Smooth muscle cell (in vitro differentiated cells): ENCODE results near the gene NSUN7. TPM values are rescaled to one million over a fixed set of nuclear protein-coding genes. Genes with fewer than 3 reads are reported as not detected.

Experiments used
- DNase-seq: peaks from one replicate; lab custom pipeline; 2025; ENCODE audit not compliant: unreplicated experiment; lab: John Stamatoyannopoulos, UW
- H2AFZ ChIP-seq: fragments of 200-600 bp; sonication (generic); 2 replicates; pipeline ENCODE4 v1.6.0; 2016; ENCODE audit warnings: antibody characterized with exemption, low read depth, mild to moderate bottlenecking
- H3F3A ChIP-seq: fragments of 200-600 bp; sonication (generic); 2 replicates; pipeline ENCODE4 v1.6.0; 2017; ENCODE audit warnings: antibody characterized with exemption, low read depth
- H3K27ac ChIP-seq: fragments of 200-600 bp; sonication (generic); 2 replicates; pipeline ENCODE4 v1.5.1; 2016; ENCODE audit warnings: low read depth, mild to moderate bottlenecking
- H3K27me3 ChIP-seq: fragments of 200-600 bp; sonication (generic); 2 replicates; pipeline ENCODE4 v1.6.1; 2016; ENCODE audit warnings: low read depth, mild to moderate bottlenecking
- H3K36me3 ChIP-seq: fragments of 200-600 bp; sonication (generic); 2 replicates; pipeline ENCODE4 v1.5.1; 2016; ENCODE audit warnings: low read depth
- H3K4me1 ChIP-seq: fragments of 200-600 bp; sonication (generic); 2 replicates; pipeline ENCODE4 v1.5.1; 2016; ENCODE audit warnings: low read depth
- H3K4me2 ChIP-seq: fragments of 200-600 bp; sonication (generic); 2 replicates; pipeline ENCODE4 v1.6.0; 2016; ENCODE audit warnings: mild to moderate bottlenecking
- H3K4me3 ChIP-seq: fragments of 200-600 bp; sonication (generic); 2 replicates; pipeline ENCODE4 v1.5.1; 2016; ENCODE audit warnings: mild to moderate bottlenecking
- H3K79me2 ChIP-seq: fragments of 200-600 bp; sonication (generic); 2 replicates; pipeline ENCODE4 v1.6.0; 2016; ENCODE audit warnings: low read depth, mild to moderate bottlenecking
- H3K9ac ChIP-seq: fragments of 200-600 bp; sonication (generic); 2 replicates; pipeline ENCODE4 v1.6.0; 2016; ENCODE audit warnings: low read depth
- H3K9me3 ChIP-seq: fragments of 200-600 bp; sonication (generic); replicated peaks from 2 replicates; pipeline ENCODE4 v1.5.1; 2016; ENCODE audit warnings: low read depth
- H4K20me1 ChIP-seq: fragments of 200-600 bp; sonication (generic); 2 replicates; pipeline ENCODE4 v1.6.0; 2016; ENCODE audit warnings: low read depth
- CTCF ChIP-seq: fragments of 200-600 bp; sonication (generic); IDR thresholded peaks from 2 replicates; pipeline ENCODE4 v1.5.1; 2017; ENCODE audit warnings: borderline replicate concordance, mild to moderate bottlenecking, antibody characterized with exemption; ENCODE audit not compliant: insufficient read depth, poor library complexity, severe bottlenecking
- WGBS: methylation state at CpG from one replicate; pipeline ENCODE4 v1.1.7; 2016; ENCODE audit warnings: low lambda C conversion rate; 5-methylcytosine and 5-hydroxymethylcytosine counted together
- polyA plus RNA-seq: library from polyadenylated mRNA; unstranded; fragments of >200 nt; fragmentation: Nextera tagmentation; extraction: Ambion mirVana; gene quantifications from 2 replicates; pipeline ENCODE4 v1.2.1, GENCODE V29; 2016
- total RNA-seq: library from RNA; depleted of rRNA; stranded (reverse); fragments of >200 nt; gene quantifications from 2 replicates; pipeline ENCODE4 v1.2.3, GENCODE V29; 2014

NSUN7 gene
- total and polyA plus RNA-seq, 2 experiments from 2014 or later = 1.8 to 2.5 TPM

GRCh38 chr4:40739347-40739746 is 10.4 kb upstream of the NSUN7 start:
- no peaks in the 10 kb centered on the region for H4K20me1 ChIP-seq
- H3K27me3 ChIP-seq = no peaks in the 10 kb centered on the region
- no peak overlapping the region for H3K4me3 ChIP-seq
- no peak for DNase-seq
- no peak for TF ChIP-seq CTCF
- no peak overlapping the region for H3K27ac ChIP-seq
- no peaks in the 10 kb centered on the region for H3K9me3 ChIP-seq
- no peak overlapping the region for H2AFZ ChIP-seq
- no peak overlapping the region for H3K9ac ChIP-seq
- H3K36me3 ChIP-seq = no peaks in the 10 kb centered on the region
- no peak overlapping the region for H3K4me2 ChIP-seq
- H3K79me2 ChIP-seq = no peaks in the 10 kb centered on the region
- no peaks in the 10 kb centered on the region for H3F3A ChIP-seq
- no peaks in the 10 kb centered on the region for H3K4me1 ChIP-seq

DNA sequence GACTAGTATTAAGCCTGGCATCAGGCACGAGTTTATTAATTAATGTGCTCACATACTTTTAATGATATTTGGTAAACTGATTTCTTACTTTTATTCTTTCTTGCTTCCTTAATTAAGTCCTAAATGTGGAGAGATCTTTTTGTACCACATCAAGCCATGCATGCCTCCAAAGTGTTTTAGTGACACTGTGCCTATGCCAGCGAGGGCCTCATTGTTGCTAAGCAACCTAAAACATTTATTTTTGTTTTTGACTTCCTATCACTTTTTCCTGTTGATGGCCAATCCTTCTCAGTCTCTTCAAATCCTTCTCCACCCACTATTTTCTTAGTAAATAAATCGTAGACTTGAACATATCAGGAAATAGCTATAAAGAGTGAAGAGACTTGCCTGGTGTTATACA is 5.5 kb upstream of the NSUN7 start:
- Histone ChIP-seq H3K9me3 (no peaks in the 10 kb centered on the region), H3K36me3 (no peaks in the 10 kb centered on the region), H3K4me2 (no peak overlapping the region), H3K79me2 (no peaks in the 10 kb centered on the region), H4K20me1 (no peaks in the 10 kb centered on the region), H3F3A (no peaks in the 10 kb centered on the region), H3K4me1 (no peaks in the 10 kb centered on the region), H3K9ac (no peak overlapping the region), H2AFZ (no peak overlapping the region), H3K4me3 (no peak overlapping the region), H3K27ac (no peak overlapping the region), H3K27me3 (no peaks in the 10 kb centered on the region)
- DNase-seq = no peak
- no peak for TF ChIP-seq CTCF
- WGBS = 79% methylated on average over 3 of the region's 3 CpGs

- Histone ChIP-seq H3K27me3 (no peaks in the 10 kb centered on the region), H3K79me2 (no peaks in the 10 kb centered on the region), H3K9me3 (no peaks in the 10 kb centered on the region), H2AFZ (no peak overlapping the region), H3K4me3 (no peak overlapping the region), H3K9ac (no peak overlapping the region), H3K27ac (no peak overlapping the region), H3K4me2 (no peak overlapping the region), H4K20me1 (no peaks in the 10 kb centered on the region), H3K36me3 (no peaks in the 10 kb centered on the region), H3K4me1 (no peaks in the 10 kb centered on the region), H3F3A (no peaks in the 10 kb centered on the region)
- TF ChIP-seq CTCF = no peak
- 89% methylated on average over 6 of the region's 6 CpGs for WGBS
- no peak for DNase-seq
Measured at GRCh38 chr4:40745285-40745984, 4.3 kb upstream of the NSUN7 start.

DNA sequence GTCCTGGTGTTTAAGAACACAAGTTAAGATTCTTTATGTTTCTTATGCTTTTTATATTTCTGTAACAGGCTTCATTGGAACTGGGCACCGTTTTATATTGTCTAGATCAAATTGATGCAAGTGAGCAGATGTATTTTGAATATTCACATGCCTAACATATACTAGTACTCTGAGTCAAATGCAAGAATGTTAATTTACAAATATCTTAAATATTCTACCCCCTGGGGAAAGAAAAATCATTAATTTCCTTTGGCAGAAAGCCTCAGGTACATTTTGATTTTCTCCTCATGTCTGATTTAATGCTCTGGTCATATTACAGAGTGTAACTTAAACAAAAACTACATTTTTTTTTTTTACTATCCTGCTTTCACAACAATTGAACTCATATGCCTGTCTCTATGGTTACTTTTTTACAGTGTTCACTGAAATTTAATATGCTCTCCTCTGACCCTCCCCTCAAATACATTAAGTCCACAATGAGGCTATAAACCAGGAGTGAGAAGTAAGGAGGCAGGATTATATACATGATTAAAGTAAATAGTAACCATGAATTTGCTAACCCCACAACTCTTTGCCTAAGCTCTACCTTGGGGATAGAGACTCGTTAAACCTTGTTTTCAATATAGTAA is 2.4 kb upstream of the NSUN7 start:
- H3F3A ChIP-seq = no peaks in the 10 kb centered on the region
- TF ChIP-seq CTCF = no peak
- no peak overlapping the region for H3K9ac ChIP-seq
- H3K27me3 ChIP-seq = no peaks in the 10 kb centered on the region
- no peaks in the 10 kb centered on the region for H3K79me2 ChIP-seq
- H3K4me2 ChIP-seq = no peak overlapping the region
- H3K4me1 ChIP-seq = peaks cover 7% of the 10 kb centered on the region
- no peaks in the 10 kb centered on the region for H3K9me3 ChIP-seq
- H3K27ac ChIP-seq = no peak overlapping the region
- H3K36me3 ChIP-seq = no peaks in the 10 kb centered on the region
- no peak for DNase-seq
- H4K20me1 ChIP-seq = no peaks in the 10 kb centered on the region
- WGBS = 85% methylated on average over 2 of the region's 2 CpGs
- H2AFZ ChIP-seq = no peak overlapping the region
- no peak overlapping the region for H3K4me3 ChIP-seq
